HEK293T (cell line): Measurements from ENCODE around the gene PRKAG2.

Experiments used
- FOXK2 ChIP-seq: fragments of 450-650 bp; IDR thresholded peaks from 2 replicates; pipeline ENCODE4 v1.6.1; 2016; ENCODE audit warnings: mild to moderate bottlenecking
- FOXM1 ChIP-seq: fragments of 450-650 bp; IDR thresholded peaks from 2 replicates; pipeline ENCODE4 v1.6.1; 2017; ENCODE audit warnings: mild to moderate bottlenecking, borderline replicate concordance
- SP1 ChIP-seq: fragments of 450-650 bp; IDR thresholded peaks from 2 replicates; pipeline ENCODE4 v1.6.1; 2017
- SUZ12 ChIP-seq: fragments of 450-650 bp; IDR thresholded peaks from 2 replicates; pipeline ENCODE4 v1.6.1; 2016; ENCODE audit warnings: mild to moderate bottlenecking
- ZNF384 ChIP-seq: fragments of 450-650 bp; IDR thresholded peaks from 2 replicates; pipeline ENCODE4 v1.6.1; 2016

GRCh38 chr7:151611041-151611440, 265.9 kb downstream of the PRKAG2 start:
- no peak for TF ChIP-seq FOXK2
- no peak for TF ChIP-seq FOXM1
- TF ChIP-seq ZNF384, result no peak
- no peak for TF ChIP-seq SUZ12
- TF ChIP-seq SP1, result no peak
